ENCODE data around the gene TP63.

TP63 gene

GRCh38 chr3:189941125-189941524 lies 309.9 kb downstream of the TP63 start:
- H3K14ac ChIP-seq (ENCODE audit: low read length in 2 of 2), result no peak overlapping the region
- H3K4me1 ChIP-seq (ENCODE audit: control insufficient read depth, insufficient read depth, low read depth, low read length), result peaks cover 8% of the 10 kb centered on the region
- WGBS, result 89% methylated on average over 4 of the region's 5 CpGs

GRCh38 chr3:189941679-189942078 lies 310.5 kb downstream of the TP63 start:
- H4K8ac ChIP-seq (ENCODE audit: low read length), result no peak overlapping the region
- no peaks in the 10 kb centered on the region for H3K36me3 ChIP-seq (ENCODE audit: control insufficient read depth in 1 of 2, insufficient read depth in 2 of 2, low read depth in 1 of 2, low read length in 2 of 2)
- H4K91ac ChIP-seq (ENCODE audit: low read length), result no peak overlapping the region
- no peak overlapping the region for H2BK5ac ChIP-seq (ENCODE audit: low read depth, low read length, poor library complexity, severe bottlenecking)
- H2BK15ac ChIP-seq (ENCODE audit: low read depth, poor library complexity, severe bottlenecking), result no peak overlapping the region
- no peak overlapping the region for H2BK12ac ChIP-seq (ENCODE audit: low read length in 2 of 2)
- no peak overlapping the region for H2AK5ac ChIP-seq (ENCODE audit: low read length, severe bottlenecking)
- peaks cover 0 to 4% of the 10 kb centered on the region in 2 experiments for H3K27me3 ChIP-seq (ENCODE audit: control insufficient read depth in 1 of 2, insufficient read depth in 1 of 2, low read length in 2 of 2)
- H3K4me3 ChIP-seq (ENCODE audit: insufficient read depth in 1 of 2, low read depth in 1 of 2, low read length in 2 of 2), result no peak overlapping the region
- no peak overlapping the region for H3K18ac ChIP-seq (ENCODE audit: low read depth in 1 of 2, low read length in 2 of 2)
- no peak overlapping the region for H2AFZ ChIP-seq (ENCODE audit: low read depth, low read length)
- no peaks in the 10 kb centered on the region for H3K9me3 ChIP-seq (ENCODE audit: control insufficient read depth, low read length)
- WGBS, result 81% methylated on average over 2 of the region's 2 CpGs
- no peak for DNase-seq
- no peak overlapping the region for H3K9ac ChIP-seq (ENCODE audit: low read length)
- H3K4me2 ChIP-seq (ENCODE audit: low read length, poor library complexity, severe bottlenecking), result no peak overlapping the region
- no peaks in the 10 kb centered on the region for H3K79me1 ChIP-seq (replicated peaks; ENCODE audit: low read length, poor library complexity, severe bottlenecking)
- no peak overlapping the region for H3K14ac ChIP-seq (ENCODE audit: low read length in 2 of 2)
- H3K27ac ChIP-seq (ENCODE audit: low read length, poor library complexity, severe bottlenecking), result no peak overlapping the region
- peaks cover 8% of the 10 kb centered on the region for H3K4me1 ChIP-seq (ENCODE audit: control insufficient read depth, insufficient read depth, low read depth, low read length)
- H3K4ac ChIP-seq (ENCODE audit: low read depth in 1 of 2, low read length in 2 of 2), result no peak overlapping the region
- no peak overlapping the region for H3K23ac ChIP-seq (ENCODE audit: low read length in 2 of 2)
- no peak overlapping the region for H2BK120ac ChIP-seq (ENCODE audit: low read depth, low read length)

More at GRCh38 chr3:189941125-189941524, 309.9 kb downstream of the TP63 start:
- H3K4me2 ChIP-seq (ENCODE audit: low read length, poor library complexity, severe bottlenecking), result no peak overlapping the region
- no peak overlapping the region for H2BK120ac ChIP-seq (ENCODE audit: low read depth, low read length)
- H4K8ac ChIP-seq (ENCODE audit: low read length), result no peak overlapping the region
- H3K4me3 ChIP-seq (ENCODE audit: insufficient read depth in 1 of 2, low read depth in 1 of 2, low read length in 2 of 2), result no peak overlapping the region
- no peaks in the 10 kb centered on the region for H3K36me3 ChIP-seq (ENCODE audit: control insufficient read depth in 1 of 2, insufficient read depth in 2 of 2, low read depth in 1 of 2, low read length in 2 of 2)
- H3K18ac ChIP-seq (ENCODE audit: low read depth in 1 of 2, low read length in 2 of 2), result no peak overlapping the region
- H3K9ac ChIP-seq (ENCODE audit: low read length), result no peak overlapping the region
- H3K9me3 ChIP-seq (ENCODE audit: control insufficient read depth, low read length), result no peaks in the 10 kb centered on the region
- H3K27me3 ChIP-seq (ENCODE audit: control insufficient read depth in 1 of 2, insufficient read depth in 1 of 2, low read length in 2 of 2), result no peaks in the 10 kb centered on the region
- no peak overlapping the region for H3K4ac ChIP-seq (ENCODE audit: low read depth in 1 of 2, low read length in 2 of 2)
- H2BK12ac ChIP-seq (ENCODE audit: low read length in 2 of 2), result no peak overlapping the region
- H3K27ac ChIP-seq (ENCODE audit: low read length, poor library complexity, severe bottlenecking), result no peak overlapping the region
- H3K23ac ChIP-seq (ENCODE audit: low read length in 2 of 2), result no peak overlapping the region
- H3K79me1 ChIP-seq (replicated peaks; ENCODE audit: low read length, poor library complexity, severe bottlenecking), result no peaks in the 10 kb centered on the region
- H4K91ac ChIP-seq (ENCODE audit: low read length), result no peak overlapping the region
- no peak overlapping the region for H2BK15ac ChIP-seq (ENCODE audit: low read depth, poor library complexity, severe bottlenecking)
- DNase-seq, result no peak
- no peak overlapping the region for H2AFZ ChIP-seq (ENCODE audit: low read depth, low read length)
- no peak overlapping the region for H2BK5ac ChIP-seq (ENCODE audit: low read depth, low read length, poor library complexity, severe bottlenecking)
- peak overlapping the region; percentile 24 for H2AK5ac ChIP-seq (ENCODE audit: low read length, severe bottlenecking)

GRCh38 chr3:189942948-189943347 lies 311.8 kb downstream of the TP63 start:
- Histone ChIP-seq H2BK15ac (ENCODE audit: low read depth, poor library complexity, severe bottlenecking) (no peak overlapping the region), H3K27me3 (ENCODE audit: control insufficient read depth in 1 of 2, insufficient read depth in 1 of 2, low read length in 2 of 2) (peaks cover 0 to 10% of the 10 kb centered on the region in 2 experiments), H2BK12ac (ENCODE audit: low read length in 2 of 2) (no peak overlapping the region), H3K36me3 (ENCODE audit: control insufficient read depth in 1 of 2, insufficient read depth in 2 of 2, low read depth in 1 of 2, low read length in 2 of 2) (no peaks in the 10 kb centered on the region), H3K4me3 (ENCODE audit: insufficient read depth in 1 of 2, low read depth in 1 of 2, low read length in 2 of 2) (no peak overlapping the region), H2BK5ac (ENCODE audit: low read depth, low read length, poor library complexity, severe bottlenecking) (no peak overlapping the region), H3K4me1 (ENCODE audit: control insufficient read depth, insufficient read depth, low read depth, low read length) (peaks cover 7% of the 10 kb centered on the region), H3K9me3 (ENCODE audit: control insufficient read depth, low read length) (no peaks in the 10 kb centered on the region), H2AFZ (ENCODE audit: low read depth, low read length) (no peak overlapping the region), H4K8ac (ENCODE audit: low read length) (no peak overlapping the region), H3K4ac (ENCODE audit: low read depth in 1 of 2, low read length in 2 of 2) (no peak overlapping the region), H3K14ac (ENCODE audit: low read length in 2 of 2) (no peak overlapping the region), H4K91ac (ENCODE audit: low read length) (no peak overlapping the region), H3K27ac (ENCODE audit: low read length, poor library complexity, severe bottlenecking) (no peak overlapping the region), H2AK5ac (ENCODE audit: low read length, severe bottlenecking) (no peak overlapping the region), H3K18ac (ENCODE audit: low read depth in 1 of 2, low read length in 2 of 2) (no peak overlapping the region), H3K23ac (ENCODE audit: low read length in 2 of 2) (no peak overlapping the region), H2BK120ac (ENCODE audit: low read depth, low read length) (no peak overlapping the region), H3K79me1 (replicated peaks; ENCODE audit: low read length, poor library complexity, severe bottlenecking) (no peaks in the 10 kb centered on the region), H3K4me2 (ENCODE audit: low read length, poor library complexity, severe bottlenecking) (no peak overlapping the region), H3K9ac (ENCODE audit: low read length) (no peak overlapping the region)
- WGBS, result 100% methylated on average over 2 of the region's 3 CpGs
- no peak for DNase-seq

- no peak for DNase-seq
- H3K23ac ChIP-seq (ENCODE audit: low read length in 2 of 2), result no peak overlapping the region
- H3K14ac ChIP-seq (ENCODE audit: low read length in 2 of 2), result no peak overlapping the region
- H2AK5ac ChIP-seq (ENCODE audit: low read length, severe bottlenecking), result no peak overlapping the region
- H2AFZ ChIP-seq (ENCODE audit: low read depth, low read length), result no peak overlapping the region
- H3K4ac ChIP-seq (ENCODE audit: low read depth in 1 of 2, low read length in 2 of 2), result no peak overlapping the region
- no peak overlapping the region for H2BK15ac ChIP-seq (ENCODE audit: low read depth, poor library complexity, severe bottlenecking)
- H3K4me1 ChIP-seq (ENCODE audit: control insufficient read depth, insufficient read depth, low read depth, low read length), result peaks cover 7% of the 10 kb centered on the region
- no peaks in the 10 kb centered on the region for H3K36me3 ChIP-seq (ENCODE audit: control insufficient read depth in 1 of 2, insufficient read depth in 2 of 2, low read depth in 1 of 2, low read length in 2 of 2)
- WGBS, result 97% methylated on average over 14 of the region's 14 CpGs
- no peak overlapping the region for H2BK5ac ChIP-seq (ENCODE audit: low read depth, low read length, poor library complexity, severe bottlenecking)
- no peak overlapping the region for H3K18ac ChIP-seq (ENCODE audit: low read depth in 1 of 2, low read length in 2 of 2)
- no peak overlapping the region for H4K91ac ChIP-seq (ENCODE audit: low read length)
- no peak overlapping the region for H2BK120ac ChIP-seq (ENCODE audit: low read depth, low read length)
- H3K27ac ChIP-seq (ENCODE audit: low read length, poor library complexity, severe bottlenecking), result no peak overlapping the region
- H3K9ac ChIP-seq (ENCODE audit: low read length), result no peak overlapping the region
- H2BK12ac ChIP-seq (ENCODE audit: low read length in 2 of 2), result no peak overlapping the region
- no peak overlapping the region for H3K4me3 ChIP-seq (ENCODE audit: insufficient read depth in 1 of 2, low read depth in 1 of 2, low read length in 2 of 2)
- H4K8ac ChIP-seq (ENCODE audit: low read length), result no peak overlapping the region
- H3K9me3 ChIP-seq (ENCODE audit: control insufficient read depth, low read length), result no peaks in the 10 kb centered on the region
- H3K4me2 ChIP-seq (ENCODE audit: low read length, poor library complexity, severe bottlenecking), result no peak overlapping the region
- H3K79me1 ChIP-seq (replicated peaks; ENCODE audit: low read length, poor library complexity, severe bottlenecking), result no peaks in the 10 kb centered on the region
- peaks cover 0 to 10% of the 10 kb centered on the region in 2 experiments for H3K27me3 ChIP-seq (ENCODE audit: control insufficient read depth in 1 of 2, insufficient read depth in 1 of 2, low read length in 2 of 2)
Measured at GRCh38 chr3:189944285-189945145, 313.3 kb downstream of the TP63 start.
